Naive thymus-derived CD4-positive, alpha-beta T cell (primary cell): ENCODE data around the gene LSM10. TPM values are rescaled to one million over a fixed set of nuclear protein-coding genes. Genes with fewer than 3 reads are reported as not detected.

ENCODE experiments used
- ATAC-seq: fragments of 150-1000 bp; cut with Tn5 transposase; 2 replicates; pipeline ENCODE4 v1.10.0; 2021; ENCODE audit warnings: mild to moderate bottlenecking, moderate library complexity
- CTCF ChIA-PET: fragments of 350-600 bp; sonication (Branson Sonifier 250); formaldehyde crosslinking; loops from one replicate; lab custom pipeline; 2021; ENCODE audit warnings: antibody characterized with exemption; lab: Charles Lee
- POLR2A ChIA-PET: fragments of 350-600 bp; sonication (Branson Sonifier 250); formaldehyde crosslinking; loops from one replicate; lab custom pipeline; 2021; ENCODE audit warnings: antibody characterized with exemption, inconsistent platforms; lab: Charles Lee
- DNase-seq, 9 donors: peaks; one replicate each; pipeline versions ENCODE4 v3.0.0 to v3.0.0-alpha.2; 2020 to 2022; ENCODE audit warnings: mixed read lengths in 1 of 9
- H3K27ac ChIP-seq: one replicate; pipeline ENCODE4 v1.7.0; 2013; ENCODE audit warnings: mild to moderate bottlenecking, low read depth, low read length, moderate library complexity
- H3K27me3 ChIP-seq, 2 donors: one replicate each; pipeline ENCODE4 v1.7.0; 2013; ENCODE audit warnings: low read length in 2 of 2, mild to moderate bottlenecking in 2 of 2, moderate library complexity in 2 of 2; ENCODE audit not compliant: control insufficient read depth in 2 of 2, insufficient read depth in 2 of 2
- H3K36me3 ChIP-seq, 3 experiments: 1 replicate in 2 of 3; 2 replicates in 1 of 3; pipeline ENCODE4 v1.7.0; 2013; ENCODE audit warnings: low read length in 3 of 3, mild to moderate bottlenecking in 3 of 3, moderate library complexity in 1 of 3; ENCODE audit not compliant: insufficient read depth in 3 of 3, control insufficient read depth in 2 of 3
- H3K4me1 ChIP-seq, 2 donors: one replicate each; pipeline ENCODE4 v1.7.0; 2013; ENCODE audit warnings: low read length in 2 of 2, mild to moderate bottlenecking in 2 of 2, moderate library complexity in 1 of 2; ENCODE audit not compliant: control insufficient read depth in 2 of 2, insufficient read depth in 2 of 2
- H3K4me3 ChIP-seq: 2 replicates; pipeline ENCODE4 v1.7.0; 2013; ENCODE audit warnings: mild to moderate bottlenecking, low read length
- H3K9me3 ChIP-seq, 3 experiments: 1 replicate in 2 of 3; 2 replicates in 1 of 3; pipeline ENCODE4 v1.7.0; 2013; ENCODE audit warnings: low read length in 3 of 3; ENCODE audit not compliant: control insufficient read depth in 2 of 3
- H3K27ac Mint-ChIP-seq, 9 donors: one replicate each; pipeline ENCODE4 v1.8.0; 2020 to 2022; ENCODE audit warnings: mixed read lengths in 9 of 9, mild to moderate bottlenecking in 8 of 9, moderate library complexity in 5 of 9, inconsistent platforms in 2 of 9
- H3K27me3 Mint-ChIP-seq, 5 donors: one replicate each; pipeline ENCODE4 v1.8.0; 2021 to 2022; ENCODE audit warnings: mixed read lengths in 5 of 5, mild to moderate bottlenecking in 1 of 5
- H3K36me3 Mint-ChIP-seq, 5 donors: one replicate each; pipeline ENCODE4 v1.8.0; 2020 to 2022; ENCODE audit warnings: mixed read lengths in 5 of 5, mild to moderate bottlenecking in 3 of 5, inconsistent platforms in 1 of 5
- H3K4me1 Mint-ChIP-seq, 7 donors: one replicate each; pipeline ENCODE4 v1.8.0; 2020 to 2022; ENCODE audit warnings: mixed read lengths in 7 of 7, mild to moderate bottlenecking in 3 of 7, inconsistent platforms in 1 of 7
- H3K4me3 Mint-ChIP-seq, 10 donors: one replicate each; pipeline ENCODE4 v1.8.0; 2020 to 2022; ENCODE audit warnings: mild to moderate bottlenecking in 10 of 10, mixed read lengths in 10 of 10, moderate library complexity in 6 of 10, inconsistent platforms in 2 of 10
- H3K9me3 Mint-ChIP-seq, 11 donors: one replicate each; pipeline ENCODE4 v1.8.0; 2020 to 2022; ENCODE audit warnings: mixed read lengths in 11 of 11, mild to moderate bottlenecking in 4 of 11, inconsistent platforms in 1 of 11, moderate library complexity in 1 of 11
- intact Hi-C, 2 donors: fragments of 100-400 bp; cut with micrococcal nuclease; formaldehyde crosslinking; loops; one replicate each; pipeline ENCODE4 v1.15.1; 2023
- polyA plus RNA-seq, 2 donors: library from polyadenylated mRNA; unstranded; fragments of 300-500 nt; fragmentation: Illumina TruSeq; gene quantifications; one replicate each; pipeline ENCODE4 v1.2.3, GENCODE V29; 2021
- total RNA-seq, 6 experiments: library from RNA in 5 of 6; stranded (reverse) in 5 of 6; gene quantifications; 1 replicate in 5 of 6; 2 replicates in 1 of 6; pipeline ENCODE4 v1.2.3 and lab custom pipeline; 2021 to 2026

LSM10 gene
- total and polyA plus RNA-seq, 7 experiments from 2014 or later = 21.9 to 144 (median 43.4) TPM

GRCh38 chr1:36440646-36441045, 42.9 kb upstream of the LSM10 start:
- H3K27me3 ChIP-seq = no peaks in the 10 kb centered on the region
- DNase-seq = no peak
- H3K27me3 Mint-ChIP-seq = peaks cover 0 to 14% (median 0%) of the 10 kb centered on the region in 5 donors
- H3K36me3 ChIP-seq = no peaks in the 10 kb centered on the region
- H3K4me3 Mint-ChIP-seq = no peak overlapping the region
- intact Hi-C loops = no loop called here
- no peaks in the 10 kb centered on the region for H3K9me3 Mint-ChIP-seq
- H3K4me1 ChIP-seq = no peaks in the 10 kb centered on the region
- H3K4me3 ChIP-seq = no peak overlapping the region
- H3K27ac ChIP-seq = no peak overlapping the region
- H3K27ac Mint-ChIP-seq = peak overlapping the region in 1 of 9 donors; percentile 42
- H3K9me3 ChIP-seq = no peaks in the 10 kb centered on the region
- no peak for ATAC-seq
- no peaks in the 10 kb centered on the region for H3K4me1 Mint-ChIP-seq
- peaks cover 0 to 2% (median 0%) of the 10 kb centered on the region in 5 donors for H3K36me3 Mint-ChIP-seq
- CTCF ChIA-PET = interaction anchor here (0.5 kb wide), 1 partner anchor 148 kb away, joined by 3 read pairs; no protein-coding TSS in a partner anchor
- POLR2A ChIA-PET = no interaction called here

DNA sequence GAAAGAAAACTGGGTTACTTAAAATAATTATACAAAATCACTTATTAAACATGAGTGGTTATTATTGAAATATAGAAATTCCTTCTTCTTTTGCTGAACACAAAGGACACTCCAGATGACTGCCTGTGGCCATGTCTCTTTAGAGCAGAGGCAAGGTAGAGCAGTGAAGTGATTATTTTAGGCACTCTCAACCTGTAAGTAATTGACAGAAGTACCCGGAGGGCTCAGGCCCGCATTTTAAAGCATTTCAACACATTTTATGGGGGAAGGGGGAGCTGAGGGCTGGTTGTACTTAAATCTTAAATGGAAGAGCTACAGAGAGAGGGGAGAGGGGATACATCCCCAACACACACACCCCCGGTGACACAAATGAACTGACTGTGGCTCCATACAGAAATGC, 42.3 kb upstream of the LSM10 start:
- Histone ChIP-seq H3K4me3 (no peak overlapping the region), H3K4me1 (no peaks in the 10 kb centered on the region), H3K27ac (no peak overlapping the region), H3K9me3 (no peaks in the 10 kb centered on the region), H3K36me3 (no peaks in the 10 kb centered on the region), H3K27me3 (no peaks in the 10 kb centered on the region)
- H3K4me1 Mint-ChIP-seq = no peaks in the 10 kb centered on the region
- ChIA-PET CTCF (no interaction called here), POLR2A (no interaction called here)
- intact Hi-C loops = no loop called here
- ATAC-seq = no peak
- no peak overlapping the region for H3K4me3 Mint-ChIP-seq
- no peaks in the 10 kb centered on the region for H3K9me3 Mint-ChIP-seq
- DNase-seq = no peak
- H3K36me3 Mint-ChIP-seq = peaks cover 0 to 2% (median 0%) of the 10 kb centered on the region in 5 donors
- H3K27ac Mint-ChIP-seq = no peak overlapping the region
- H3K27me3 Mint-ChIP-seq = peaks cover 0 to 14% (median 0%) of the 10 kb centered on the region in 5 donors

DNA sequence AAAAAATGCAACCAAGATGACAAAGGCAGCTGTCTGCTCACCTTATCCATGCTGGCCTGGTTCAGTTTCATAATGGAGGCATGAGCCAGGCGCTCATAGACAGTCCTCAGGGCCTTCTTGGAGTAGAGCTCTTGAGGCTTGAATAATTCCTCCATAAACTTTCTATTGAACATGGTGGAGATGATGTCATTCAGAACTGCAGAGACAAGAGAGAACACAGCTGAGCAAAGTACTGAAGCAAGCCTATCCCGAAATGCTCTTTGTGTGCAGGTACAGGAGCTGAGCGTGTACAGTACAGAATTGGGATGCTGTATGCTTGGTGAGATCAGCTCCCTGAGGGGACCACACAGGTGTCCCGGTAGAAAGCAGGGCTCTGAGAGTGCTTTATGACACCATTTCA, 41.0 kb upstream of the LSM10 start:
- H3K27me3 ChIP-seq = no peaks in the 10 kb centered on the region
- Mint-ChIP-seq H3K4me3 (no peak overlapping the region), H3K4me1 (no peaks in the 10 kb centered on the region), H3K27ac (no peak overlapping the region), H3K36me3 (peaks cover 0 to 2% (median 0%) of the 10 kb centered on the region in 5 donors), H3K9me3 (no peaks in the 10 kb centered on the region), H3K27me3 (peaks cover 0 to 6% (median 0%) of the 10 kb centered on the region in 5 donors)
- no peak overlapping the region for H3K4me3 ChIP-seq
- POLR2A ChIA-PET = no interaction called here
- DNase-seq (no peak), ATAC-seq (no peak)
- H3K27ac ChIP-seq = no peak overlapping the region
- intact Hi-C loops = no loop called here
- H3K36me3 ChIP-seq = no peaks in the 10 kb centered on the region
- no peaks in the 10 kb centered on the region for H3K4me1 ChIP-seq
- CTCF ChIA-PET = no interaction called here
- no peaks in the 10 kb centered on the region for H3K9me3 ChIP-seq

GRCh38 chr1:36436821-36437220, 39.1 kb upstream of the LSM10 start:
- Mint-ChIP-seq H3K4me3 (no peak overlapping the region), H3K4me1 (no peaks in the 10 kb centered on the region), H3K27me3 (peaks cover 0 to 9% (median 0%) of the 10 kb centered on the region in 5 donors), H3K27ac (no peak overlapping the region), H3K9me3 (no peaks in the 10 kb centered on the region), H3K36me3 (peaks cover 0 to 2% (median 0%) of the 10 kb centered on the region in 5 donors)
- no peak for ATAC-seq
- Histone ChIP-seq H3K27ac (no peak overlapping the region), H3K9me3 (no peaks in the 10 kb centered on the region), H3K27me3 (no peaks in the 10 kb centered on the region), H3K36me3 (no peaks in the 10 kb centered on the region), H3K4me3 (no peak overlapping the region), H3K4me1 (no peaks in the 10 kb centered on the region)
- ChIA-PET POLR2A (no interaction called here), CTCF (no interaction called here)
- no peak for DNase-seq
- intact Hi-C loops = no loop called here

GRCh38 chr1:36433102-36433501, 35.4 kb upstream of the LSM10 start:
- H3K36me3 ChIP-seq = no peaks in the 10 kb centered on the region
- no peak overlapping the region for H3K27ac ChIP-seq
- H3K9me3 ChIP-seq = no peaks in the 10 kb centered on the region
- ChIA-PET POLR2A (no interaction called here), CTCF (no interaction called here)
- Mint-ChIP-seq H3K36me3 (peaks cover 0 to 6% (median 0%) of the 10 kb centered on the region in 5 donors), H3K4me1 (no peaks in the 10 kb centered on the region), H3K4me3 (no peak overlapping the region), H3K9me3 (no peaks in the 10 kb centered on the region), H3K27me3 (peaks cover 0 to 5% (median 0%) of the 10 kb centered on the region in 5 donors), H3K27ac (peak overlapping the region in 1 of 9 donors; percentile 52)
- no peak for ATAC-seq
- no peak overlapping the region for H3K4me3 ChIP-seq
- H3K4me1 ChIP-seq = no peaks in the 10 kb centered on the region
- intact Hi-C loops = no loop called here
- no peak for DNase-seq
- no peaks in the 10 kb centered on the region for H3K27me3 ChIP-seq

- ATAC-seq = no peak
- no peak overlapping the region for H3K27ac ChIP-seq
- H3K36me3 ChIP-seq = no peaks in the 10 kb centered on the region
- DNase-seq = no peak
- Mint-ChIP-seq H3K36me3 (peaks cover 0 to 6% (median 0%) of the 10 kb centered on the region in 5 donors), H3K27ac (no peak overlapping the region), H3K4me3 (no peak overlapping the region), H3K9me3 (no peaks in the 10 kb centered on the region), H3K4me1 (no peaks in the 10 kb centered on the region), H3K27me3 (peaks cover 0 to 5% (median 0%) of the 10 kb centered on the region in 5 donors)
- H3K9me3 ChIP-seq = no peaks in the 10 kb centered on the region
- H3K4me3 ChIP-seq = no peak overlapping the region
- CTCF ChIA-PET = no interaction called here
- H3K4me1 ChIP-seq = no peaks in the 10 kb centered on the region
- intact Hi-C loops = no loop called here
- no peaks in the 10 kb centered on the region for H3K27me3 ChIP-seq
- POLR2A ChIA-PET = no interaction called here
Observed at GRCh38 chr1:36432616-36433015, 34.9 kb upstream of the LSM10 start.

GRCh38 chr1:36425791-36426190, 28.1 kb upstream of the LSM10 start:
- DNase-seq = no peak
- Histone ChIP-seq H3K9me3 (no peaks in the 10 kb centered on the region), H3K36me3 (no peaks in the 10 kb centered on the region), H3K4me3 (no peak overlapping the region), H3K4me1 (peaks cover 2 to 5% of the 10 kb centered on the region in 2 donors), H3K27me3 (no peaks in the 10 kb centered on the region), H3K27ac (no peak overlapping the region)
- intact Hi-C loops = no loop called here
- Mint-ChIP-seq H3K27me3 (no peaks in the 10 kb centered on the region), H3K4me3 (peak overlapping the region in 1 of 10 donors; percentile 2), H3K9me3 (peaks cover 0 to 1% (median 0%) of the 10 kb centered on the region in 11 donors), H3K4me1 (peaks cover 5 to 9% (median 8%) of the 10 kb centered on the region in 7 donors), H3K36me3 (no peaks in the 10 kb centered on the region), H3K27ac (peak overlapping the region in 1 of 9 donors; percentile 28)
- CTCF ChIA-PET = interaction anchor here (1.0 kb wide), 1 partner anchor 83 kb away, joined by 3 read pairs; no protein-coding TSS in a partner anchor
- ATAC-seq = no peak
- POLR2A ChIA-PET = no interaction called here
